HL-60 (cell line): ENCODE measurements around the gene MIP.

ENCODE experiments used
- DNase-seq, 2 experiments: peaks; one replicate each; pipeline ENCODE4 v3.0.0-alpha.2; 2010 to 2020; ENCODE audit warnings: low read depth in 1 of 2, low spot score in 1 of 2
- H3K27ac ChIP-seq: fragments of 250-450 bp; sonication (Bioruptor Pico); replicated peaks from 2 replicates; pipeline ENCODE4 v1.5.1; 2020; ENCODE audit warnings: mild to moderate bottlenecking, moderate library complexity
- H3K27me3 ChIP-seq: fragments of 250-450 bp; sonication (Bioruptor Pico); 2 replicates; pipeline ENCODE4 v1.5.1; 2021; ENCODE audit warnings: mild to moderate bottlenecking, moderate library complexity; ENCODE audit not compliant: insufficient read depth, poor library complexity, severe bottlenecking
- H3K4me3 ChIP-seq: replicated peaks from 2 replicates; pipeline ENCODE4 v1.5.1; 2011; ENCODE audit warnings: mild to moderate bottlenecking, control low read depth, low read length; ENCODE audit not compliant: insufficient read depth
- CTCF ChIP-seq: IDR thresholded peaks from one replicate; pipeline ENCODE4 v1.5.1; 2011; ENCODE audit warnings: low read length, control low read depth, inconsistent platforms; ENCODE audit not compliant: insufficient read depth
- GABPA ChIP-seq: IDR thresholded peaks from 2 replicates; pipeline ENCODE4 v1.6.1; 2012; ENCODE audit warnings: low read depth
- POLR2AphosphoS5 ChIP-seq: IDR thresholded peaks from 2 replicates; pipeline ENCODE4 v1.6.1; 2012; ENCODE audit warnings: low read depth
- SPI1 ChIP-seq: IDR thresholded peaks from 2 replicates; pipeline ENCODE4 v1.6.1; 2012; ENCODE audit warnings: low read depth, mild to moderate bottlenecking, borderline replicate concordance
- TF ChIP-seq, protein P1 (sequence below): IDR thresholded peaks from 2 replicates; pipeline ENCODE4 v1.6.1; 2012; ENCODE audit warnings: low read depth; ENCODE audit not compliant: insufficient replicate concordance

MIP gene

DNA sequence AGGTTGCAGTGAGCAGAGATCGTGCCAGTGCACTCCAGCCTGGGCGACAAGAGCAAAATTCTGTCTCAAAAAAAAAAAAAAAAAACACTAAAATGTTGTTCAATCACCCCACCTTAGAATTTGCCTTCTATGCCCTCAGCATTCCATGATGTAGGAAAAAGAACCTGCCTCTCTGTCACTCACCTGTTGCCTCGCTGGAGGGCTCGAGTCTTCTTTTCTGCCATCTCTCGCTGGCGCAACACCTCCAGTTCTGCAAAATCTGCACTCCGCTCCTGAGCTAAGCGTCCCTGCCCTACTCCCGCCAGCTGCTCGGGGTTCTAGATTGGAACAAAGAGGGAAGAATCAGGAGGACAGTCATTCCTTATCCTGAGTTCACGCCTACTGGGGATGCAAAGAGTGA lies 23.2 kb downstream of the MIP start:
- TF ChIP-seq GABPA, result no peak
- no peak for TF ChIP-seq POLR2AphosphoS5
- no peak for TF ChIP-seq SPI1
- TF ChIP-seq, protein P1, sequence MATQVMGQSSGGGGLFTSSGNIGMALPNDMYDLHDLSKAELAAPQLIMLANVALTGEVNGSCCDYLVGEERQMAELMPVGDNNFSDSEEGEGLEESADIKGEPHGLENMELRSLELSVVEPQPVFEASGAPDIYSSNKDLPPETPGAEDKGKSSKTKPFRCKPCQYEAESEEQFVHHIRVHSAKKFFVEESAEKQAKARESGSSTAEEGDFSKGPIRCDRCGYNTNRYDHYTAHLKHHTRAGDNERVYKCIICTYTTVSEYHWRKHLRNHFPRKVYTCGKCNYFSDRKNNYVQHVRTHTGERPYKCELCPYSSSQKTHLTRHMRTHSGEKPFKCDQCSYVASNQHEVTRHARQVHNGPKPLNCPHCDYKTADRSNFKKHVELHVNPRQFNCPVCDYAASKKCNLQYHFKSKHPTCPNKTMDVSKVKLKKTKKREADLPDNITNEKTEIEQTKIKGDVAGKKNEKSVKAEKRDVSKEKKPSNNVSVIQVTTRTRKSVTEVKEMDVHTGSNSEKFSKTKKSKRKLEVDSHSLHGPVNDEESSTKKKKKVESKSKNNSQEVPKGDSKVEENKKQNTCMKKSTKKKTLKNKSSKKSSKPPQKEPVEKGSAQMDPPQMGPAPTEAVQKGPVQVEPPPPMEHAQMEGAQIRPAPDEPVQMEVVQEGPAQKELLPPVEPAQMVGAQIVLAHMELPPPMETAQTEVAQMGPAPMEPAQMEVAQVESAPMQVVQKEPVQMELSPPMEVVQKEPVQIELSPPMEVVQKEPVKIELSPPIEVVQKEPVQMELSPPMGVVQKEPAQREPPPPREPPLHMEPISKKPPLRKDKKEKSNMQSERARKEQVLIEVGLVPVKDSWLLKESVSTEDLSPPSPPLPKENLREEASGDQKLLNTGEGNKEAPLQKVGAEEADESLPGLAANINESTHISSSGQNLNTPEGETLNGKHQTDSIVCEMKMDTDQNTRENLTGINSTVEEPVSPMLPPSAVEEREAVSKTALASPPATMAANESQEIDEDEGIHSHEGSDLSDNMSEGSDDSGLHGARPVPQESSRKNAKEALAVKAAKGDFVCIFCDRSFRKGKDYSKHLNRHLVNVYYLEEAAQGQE, result no peak
- no peak for TF ChIP-seq CTCF
- no peak overlapping the region for H3K27ac ChIP-seq
- DNase-seq, result no peak

DNA sequence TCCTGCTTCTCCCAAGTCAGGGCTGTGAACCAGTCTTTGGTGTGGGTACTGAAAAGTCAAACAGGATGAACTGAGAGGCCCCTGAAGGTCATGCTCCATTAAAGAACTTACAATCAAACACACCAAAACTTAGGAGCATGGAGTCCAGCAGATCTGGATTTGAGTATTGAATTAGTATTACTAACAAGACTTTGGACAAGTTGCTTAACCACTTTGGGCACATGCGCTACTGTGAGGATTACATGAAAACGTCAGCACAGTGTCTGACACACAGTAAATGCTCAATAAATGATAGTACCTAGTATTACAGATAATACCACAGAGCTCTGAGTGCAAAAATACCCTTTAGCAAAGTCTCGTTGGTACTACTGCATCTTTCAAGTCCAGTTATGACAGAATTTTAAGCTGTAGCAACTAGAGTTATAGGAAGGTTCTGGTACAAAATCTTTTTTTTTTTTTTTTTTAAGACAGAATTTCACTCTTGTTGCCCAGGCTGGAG lies 28.5 kb downstream of the MIP start:
- TF ChIP-seq SPI1 (no peak), CTCF (no peak), POLR2AphosphoS5 (no peak), GABPA (no peak)
- TF ChIP-seq, protein P1, result no peak
- no peak overlapping the region for H3K4me3 ChIP-seq
- no peaks in the 10 kb centered on the region for H3K27me3 ChIP-seq
- DNase-seq, result no peak
- no peak overlapping the region for H3K27ac ChIP-seq

More for the DNA sequence above, 23.2 kb downstream of the MIP start:
- Histone ChIP-seq H3K4me3 (no peak overlapping the region), H3K27me3 (no peaks in the 10 kb centered on the region)

- Histone ChIP-seq H3K4me3 (no peak overlapping the region), H3K27ac (no peak overlapping the region), H3K27me3 (no peaks in the 10 kb centered on the region)
- no peak for DNase-seq
- TF ChIP-seq SPI1, result no peak
- TF ChIP-seq POLR2AphosphoS5, result no peak
- TF ChIP-seq, protein P1, result no peak
- TF ChIP-seq CTCF, result no peak
- TF ChIP-seq GABPA, result no peak
Measured at GRCh38 chr12:56425193-56425592, 29.3 kb downstream of the MIP start.
